K562 (cell line): ENCODE results near the gene SLC24A3. TPM values are rescaled to one million over a fixed set of nuclear protein-coding genes. Genes with fewer than 3 reads are reported as not detected.

ENCODE experiments used
- ATAC-seq: fragments of 200-7000 bp; cut with Tn5 transposase; 3 replicates; pipeline ENCODE4 v1.9.1; 2020; ENCODE audit warnings: moderate library complexity
- BruUV-seq: library from RNA; stranded (reverse); fragments of 400-500 nt; replicated peaks from 2 replicates; lab custom pipeline; 2021; lab: Mats Ljungman, UMichigan
- CTCF ChIA-PET: fragments of 300-600 bp; formaldehyde crosslinking; extraction: SDS; loops from one replicate; lab custom pipeline; 2021; ENCODE audit warnings: low intra/inter-chr PET ratio; lab: Yijun Ruan, JAX
- POLR2A ChIA-PET: fragments of 300-600, 350-650 bp; sonication (Branson Sonifier 250); formaldehyde crosslinking; extraction: SDS; loops from one replicate; lab custom pipeline; 2021; ENCODE audit warnings: antibody characterized with exemption, inconsistent platforms; lab: Yijun Ruan, JAX
- DNase-seq, 4 experiments: peaks; one replicate each; pipeline versions ENCODE4 v3.0.0 to v3.0.0-alpha.2; 2011 to 2018; ENCODE audit warnings: low spot score in 3 of 4, mixed read lengths in 3 of 4; ENCODE audit errors: extremely low read depth in 1 of 4
- FAIRE-seq: peaks from 2 replicates; lab custom pipeline; 2011; peaks lifted over from hg19 to GRCh38; lab: Jason Lieb, UNC
- H2AFZ ChIP-seq: 2 replicates; pipeline ENCODE4 v1.6.0; 2011; ENCODE audit warnings: low read depth, low read length, control low read depth, inconsistent platforms
- H3K27ac ChIP-seq: fragments of 200-600 bp; 3 replicates; pipeline ENCODE4 v1.8.0; 2011; ENCODE audit warnings: low read depth, mild to moderate bottlenecking, control low read depth, inconsistent platforms, low read length, moderate library complexity, mixed read lengths; ENCODE audit errors: extremely low read depth
- H3K27me3 ChIP-seq, 2 experiments: fragments of 300-600 bp in 1 of 2; 2 replicates in 1 of 2; 3 replicates in 1 of 2; pipeline versions ENCODE4 v1.6.0 to v1.8.0; 2011; ENCODE audit warnings: inconsistent platforms in 2 of 2, low read length in 2 of 2, mild to moderate bottlenecking in 1 of 2, mixed read lengths in 1 of 2, moderate library complexity in 1 of 2; ENCODE audit not compliant: control insufficient read depth in 2 of 2, insufficient read depth in 2 of 2
- H3K36me3 ChIP-seq: fragments of 300-600 bp; 3 replicates; pipeline ENCODE4 v1.8.0; 2011; ENCODE audit warnings: mild to moderate bottlenecking, low read length, inconsistent platforms; ENCODE audit not compliant: control insufficient read depth, insufficient read depth
- H3K4me1 ChIP-seq, 2 experiments: fragments of 200-600 bp in 1 of 2; replicated peaks in 1 of 2; 2 replicates in 1 of 2; 3 replicates in 1 of 2; pipeline versions ENCODE4 v1.5.1 to v1.8.0; 2011; ENCODE audit warnings: inconsistent platforms in 2 of 2, low read length in 2 of 2, mild to moderate bottlenecking in 1 of 2, mixed read lengths in 1 of 2, moderate library complexity in 1 of 2; ENCODE audit not compliant: control insufficient read depth in 2 of 2, insufficient read depth in 2 of 2
- H3K4me2 ChIP-seq: 2 replicates; pipeline ENCODE4 v1.6.1; 2011; ENCODE audit warnings: low read length, control low read depth, inconsistent platforms, mixed read lengths; ENCODE audit not compliant: insufficient read depth
- H3K4me3 ChIP-seq: fragments of 200-600 bp; sonication (generic), shearing (Covaris generic); 2 replicates; pipeline ENCODE4 v1.5.1; 2016; ENCODE audit warnings: control low read depth, inconsistent platforms
- H3K79me2 ChIP-seq: fragments of 200-600 bp; 3 replicates; pipeline ENCODE4 v1.8.0; 2011; ENCODE audit warnings: low read length, inconsistent platforms; ENCODE audit not compliant: control insufficient read depth, insufficient read depth
- H3K9ac ChIP-seq, 2 experiments: 2 replicates each; pipeline versions ENCODE4 v1.6.0 to v1.6.1; 2011; ENCODE audit warnings: low read depth in 2 of 2, low read length in 2 of 2, control low read depth in 1 of 2, inconsistent platforms in 1 of 2, mild to moderate bottlenecking in 1 of 2, mixed read lengths in 1 of 2; ENCODE audit not compliant: insufficient read depth in 1 of 2
- H3K9me1 ChIP-seq: one replicate; pipeline ENCODE4 v1.6.0; 2011; ENCODE audit warnings: inconsistent platforms, mild to moderate bottlenecking, low read length, moderate library complexity; ENCODE audit not compliant: control insufficient read depth, insufficient read depth
- H3K9me3 ChIP-seq: replicated peaks from 2 replicates; pipeline ENCODE4 v1.5.1; 2011; ENCODE audit warnings: low read depth, low read length, inconsistent platforms; ENCODE audit not compliant: control insufficient read depth, insufficient read depth
- H4K20me1 ChIP-seq: replicated peaks from 2 replicates; pipeline ENCODE4 v1.6.1; 2011; ENCODE audit warnings: low read length, inconsistent platforms, mixed read lengths; ENCODE audit not compliant: control insufficient read depth, insufficient read depth
- ADNP ChIP-seq: fragments of 200-800 bp; sonication (Bioruptor generic); IDR thresholded peaks from 2 replicates; pipeline ENCODE4 v1.6.1; 2016; ENCODE audit warnings: missing genetic modification characterization, missing compliant biosample characterization
- AFF1 ChIP-seq, 2 experiments: fragments of 450-650 bp; IDR thresholded peaks; 2 replicates each; pipeline ENCODE4 v1.6.1; 2018; ENCODE audit warnings: mild to moderate bottlenecking in 2 of 2, low read depth in 1 of 2; ENCODE audit not compliant: partially characterized antibody in 2 of 2
- ARID2 ChIP-seq: fragments of 450-650 bp; IDR thresholded peaks from 2 replicates; pipeline ENCODE4 v1.6.1; 2017; ENCODE audit warnings: antibody characterized with exemption, mild to moderate bottlenecking
- BHLHE40 ChIP-seq: IDR thresholded peaks from 2 replicates; pipeline ENCODE4 v1.6.1; 2011; ENCODE audit warnings: low read length, improper control_type of control experiment
- BRD4 ChIP-seq: fragments of 200-600 bp; sonication (generic); IDR thresholded peaks from 2 replicates; pipeline ENCODE4 v1.6.1; 2017; ENCODE audit warnings: inconsistent platforms
- CBFA2T3 ChIP-seq: fragments of 450-650 bp; IDR thresholded peaks from 2 replicates; pipeline ENCODE4 v1.6.1; 2017
- NBN ChIP-seq: fragments of 450-650 bp; IDR thresholded peaks from 2 replicates; pipeline ENCODE4 v1.6.1; 2016; ENCODE audit warnings: low read depth, mild to moderate bottlenecking
- POU5F1 ChIP-seq: fragments of 150-350 bp; IDR thresholded peaks from 2 replicates; pipeline ENCODE4 v1.6.1; 2014; ENCODE audit warnings: borderline replicate concordance, low read length, low read depth, mild to moderate bottlenecking; ENCODE audit not compliant: partially characterized antibody
- PURB ChIP-seq: sonication (generic); formaldehyde crosslinking; IDR thresholded peaks from 2 replicates; pipeline ENCODE4 v1.9.0; 2021; ENCODE audit warnings: low read depth, mild to moderate bottlenecking, missing genetic modification reagents
- RBM34 ChIP-seq: fragments of 200-400 bp; formaldehyde crosslinking; IDR thresholded peaks from 2 replicates; pipeline ENCODE4 v1.6.1; 2018; ENCODE audit warnings: low read length, borderline replicate concordance; ENCODE audit not compliant: insufficient read depth
- SMAD3 ChIP-seq: fragments of 450-650 bp; formaldehyde crosslinking; conservative IDR thresholded peaks from 2 replicates; pipeline ENCODE4 v1.4.0; 2020; ENCODE audit warnings: mild to moderate bottlenecking
- SMARCE1 ChIP-seq: fragments of 450-650 bp; IDR thresholded peaks from 2 replicates; pipeline ENCODE4 v1.7.1; 2016; ENCODE audit warnings: mild to moderate bottlenecking
- ZFP91 ChIP-seq: sonication (generic); formaldehyde crosslinking; IDR thresholded peaks from 2 replicates; pipeline ENCODE4 v1.8.0; 2022; ENCODE audit warnings: mild to moderate bottlenecking, missing genetic modification reagents
- ZNF133 ChIP-seq: fragments of 250-450 bp; sonication (Bioruptor Pico); IDR thresholded peaks from 2 replicates; pipeline ENCODE4 v1.4.0; 2020; ENCODE audit warnings: mild to moderate bottlenecking
- ZNF217 ChIP-seq: sonication (generic); formaldehyde crosslinking; IDR thresholded peaks from 2 replicates; pipeline ENCODE4 v1.8.0; 2022; ENCODE audit warnings: mild to moderate bottlenecking, missing genetic modification reagents
- ZNF695 ChIP-seq: fragments of 450-650 bp; formaldehyde crosslinking; IDR thresholded peaks from 2 replicates; pipeline ENCODE4 v1.4.0; 2020; ENCODE audit warnings: mild to moderate bottlenecking, moderate library complexity
- ZNF707 ChIP-seq: fragments of 250-450 bp; sonication (Bioruptor Pico); conservative IDR thresholded peaks from 2 replicates; pipeline ENCODE4 v1.8.0; 2022; ENCODE audit warnings: inconsistent platforms, mild to moderate bottlenecking, moderate library complexity
- ZNF764 ChIP-seq: fragments of 250-450 bp; sonication (Bioruptor Pico); IDR thresholded peaks from 2 replicates; pipeline ENCODE4 v1.4.0; 2020; ENCODE audit warnings: low read depth, mild to moderate bottlenecking, moderate library complexity
- WGBS: fragments of 100-300 bp; shearing (Covaris generic); methylation state at CpG from one replicate; pipeline ENCODE4 v1.1.6; 2016; ENCODE audit warnings: low coverage, mixed read lengths; ENCODE audit not compliant: insufficient coverage; ENCODE audit errors: missing lambda C conversion rate; 5-methylcytosine and 5-hydroxymethylcytosine counted together
- in situ Hi-C: fragments of 300-500 bp; cut with MboI; formaldehyde crosslinking; loops from 4 replicates; pipeline ENCODE4 v1.15.0; 2018; ENCODE audit warnings: inconsistent platforms, mixed read lengths
- intact Hi-C: fragments of 100-400 bp; cut with micrococcal nuclease; formaldehyde crosslinking; loops from 2 replicates; pipeline ENCODE4 v1.14.2; 2022
- polyA plus RNA-seq, 8 experiments: library from polyadenylated mRNA; depleted of rRNA in 4 of 8; stranded (reverse) in 5 of 8; unstranded in 3 of 8; fragments of >200 nt; fragmentation: Nextera tagmentation in 2 of 8; fragmentation: Illumina TruSeq in 1 of 8; extraction: Ambion mirVana in 2 of 8; extraction: Trizol in 1 of 8; gene quantifications; 2 replicates each; pipeline versions ENCODE4 v1.2.1 to v1.2.3, GENCODE V29; 2011 to 2014; ENCODE audit warnings: inconsistent platforms in 1 of 8, missing spikeins in 1 of 8
- total RNA-seq, 7 experiments: library from RNA; depleted of rRNA in 6 of 7; stranded (reverse); fragments of >200 nt in 6 of 7; fragmentation: Illumina TruSeq in 2 of 7; extraction: Trizol in 2 of 7; gene quantifications; 2 replicates each; pipeline versions ENCODE4 v1.2.1 to v1.2.3, GENCODE V29; 2011 to 2021; ENCODE audit warnings: low replicate concordance in 1 of 7

SLC24A3 gene
- total and polyA plus RNA-seq, 9 of the 15 experiments (the other 6 are each of a cell fraction or from before 2014, with no cell fraction given) = not detected

- no peak for TF ChIP-seq BRD4
These were observed 90.3 kb downstream of the SLC24A3 start (continued) for GRCh38 chr20:19302714-19303113.

- BruUV-seq = no TSS peak
- in situ Hi-C loops (no loop called here), intact Hi-C loops (no loop called here)
- Histone ChIP-seq H3K4me2 (no peak overlapping the region), H4K20me1 (no peaks in the 10 kb centered on the region), H3K36me3 (no peaks in the 10 kb centered on the region), H3K4me1 (no peaks in the 10 kb centered on the region), H3K27ac (no peak overlapping the region), H3K27me3 (no peaks in the 10 kb centered on the region), H3K9ac (no peak overlapping the region), H2AFZ (no peak overlapping the region), H3K4me3 (no peak overlapping the region), H3K79me2 (no peaks in the 10 kb centered on the region), H3K9me3 (no peaks in the 10 kb centered on the region), H3K9me1 (no peaks in the 10 kb centered on the region)
- ChIA-PET CTCF (no interaction called here), POLR2A (no interaction called here)
- FAIRE-seq = no peak
- TF ChIP-seq ZNF764 (CRISPR knock-in tag) (no peak), ZNF133 (CRISPR knock-in tag) (no peak), ZFP91 (no peak), ZNF707 (CRISPR knock-in tag) (no peak), ZNF217 (no peak), SMARCE1 (no peak), ARID2 (no peak), CBFA2T3 (no peak), ADNP (tag) (no peak), ZNF695 (CRISPR knock-in tag) (no peak), BHLHE40 (no peak), POU5F1 (no peak), AFF1 (IDR thresholded peaks at IDR 0.05; ENCODE audit: low read depth in 1 of 2, partially characterized antibody in 2 of 2) (no peak), RBM34 (no peak), SMAD3 (CRISPR knock-in tag) (no peak), NBN (no peak), PURB (CRISPR knock-in tag) (no peak)
- no peak for DNase-seq
- ATAC-seq = no peak
- 0% methylated on average over 4 of the region's 5 CpGs for WGBS
These were observed 91.9 kb downstream of the SLC24A3 start for GRCh38 chr20:19304389-19304788.
